ENCODE measurements around the gene CA7. TPM values are rescaled to one million over a fixed set of nuclear protein-coding genes. Genes with fewer than 3 reads are reported as not detected.

Gene CA7
- total and polyA plus RNA-seq, 2 experiments from 2014 or later: 0.65 TPM; not detected in 1

DNA sequence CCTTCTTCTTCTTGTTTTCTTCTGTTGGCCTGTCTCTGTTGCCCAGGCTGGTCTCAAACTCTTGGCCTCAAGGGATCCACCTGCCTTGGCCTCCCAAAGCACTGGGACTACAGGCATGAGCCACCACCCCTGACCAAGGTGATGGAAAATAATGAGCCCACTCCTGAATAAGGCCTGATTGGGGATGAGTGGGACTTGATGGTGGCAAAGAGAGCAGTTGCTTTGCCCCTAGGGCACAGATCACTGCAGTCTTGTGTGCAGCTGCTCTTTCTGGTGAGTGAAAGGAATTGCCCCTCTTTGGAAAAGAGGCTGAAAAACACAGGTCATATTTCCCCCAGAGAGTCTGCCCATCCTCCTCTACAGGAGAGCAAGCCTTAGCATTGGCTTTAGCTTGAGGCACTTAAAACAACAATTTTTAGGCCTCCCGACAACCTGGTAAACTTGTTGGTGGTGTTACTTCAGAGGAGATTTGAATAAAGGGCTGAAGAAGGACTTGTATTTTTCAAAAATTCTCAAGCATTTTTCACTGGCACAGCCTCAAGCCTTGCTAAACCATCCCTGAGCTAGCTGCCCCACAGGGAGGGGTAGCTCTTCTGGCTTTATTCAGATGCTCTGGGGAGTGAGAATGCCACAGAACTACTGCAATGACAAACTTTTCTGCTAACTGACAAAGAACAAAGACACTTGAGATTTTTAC is 30.0 kb downstream of the CA7 start:
- Histone ChIP-seq H4K20me1 (ENCODE audit: insufficient read depth) (no peaks in the 10 kb centered on the region), H3K4me2 (ENCODE audit: unreplicated experiment) (peak overlapping the region; percentile 36), H3K27me3 (replicated peaks; ENCODE audit: insufficient read depth) (no peaks in the 10 kb centered on the region), H2AFZ (peak overlapping the region; percentile 52; the same call in 1 of the 2 replicates), H3K36me3 (ENCODE audit: low read depth) (no peaks in the 10 kb centered on the region), H3K4me3 (no peak overlapping the region), H3F3A (ENCODE audit: insufficient read depth) (peaks cover 22% of the 10 kb centered on the region), H3K9ac (no peak overlapping the region), H3K27ac (peak overlapping the region; percentile 43), H3K79me2 (ENCODE audit: insufficient read depth) (no peaks in the 10 kb centered on the region), H3K4me1 (ENCODE audit: insufficient read depth) (peaks cover 17% of the 10 kb centered on the region), H3K9me2 (ENCODE audit: insufficient read depth) (no peaks in the 10 kb centered on the region), H3K9me3 (ENCODE audit: low read depth) (no peaks in the 10 kb centered on the region)
- in situ Hi-C loops (cut with MboI): loop anchor here (25.0 kb wide), 1 partner anchor 462 kb away; no protein-coding TSS in a partner anchor
- WGBS, 2 experiments (ENCODE audit: low coverage in 1 of 2, low lambda C conversion rate in 2 of 2, missing lambda C conversion rate in 2 of 2): 90 to 95% methylated on average over 1 of the region's 1 CpG
- DNase-seq: peak; percentile 61
- TF ChIP-seq EZH2phosphoT487 (IDR thresholded peaks at IDR 0.05; ENCODE audit: insufficient read depth, low read depth) (no peak), EZH2 (IDR thresholded peaks at IDR 0.05; ENCODE audit: insufficient read depth, poor library complexity, severe bottlenecking) (no peak)

DNA sequence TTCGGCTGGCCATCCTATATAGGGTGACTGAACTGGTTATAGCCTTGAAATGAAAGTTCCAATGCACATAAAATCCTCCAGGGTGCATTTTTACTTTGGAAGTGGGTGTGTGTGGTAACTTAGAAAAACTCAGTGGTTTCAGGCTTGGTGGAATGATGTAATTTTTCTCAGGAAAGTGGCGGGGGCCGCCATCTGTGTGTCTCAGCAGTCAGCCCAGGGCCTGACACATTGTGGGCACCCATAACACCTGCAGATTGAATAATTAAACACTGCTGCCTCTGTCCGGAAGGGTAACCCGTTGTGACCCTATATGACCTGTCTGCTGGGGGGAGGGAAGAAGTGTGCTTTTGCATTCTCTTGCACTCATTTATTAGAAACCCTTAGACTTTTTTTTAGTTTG is 33.9 kb downstream of the CA7 start:
- WGBS, 2 experiments (ENCODE audit: low coverage in 1 of 2, low lambda C conversion rate in 2 of 2, missing lambda C conversion rate in 2 of 2): 54 to 61% methylated on average over 5 of the region's 5 CpGs
- Histone ChIP-seq H3K27ac (no peak overlapping the region), H3K36me3 (ENCODE audit: low read depth) (no peaks in the 10 kb centered on the region), H3K4me1 (ENCODE audit: insufficient read depth) (peaks cover 12% of the 10 kb centered on the region), H3K4me3 (no peak overlapping the region), H3F3A (ENCODE audit: insufficient read depth) (peaks cover 18% of the 10 kb centered on the region), H3K9ac (no peak overlapping the region), H3K4me2 (ENCODE audit: unreplicated experiment) (no peak overlapping the region), H3K79me2 (ENCODE audit: insufficient read depth) (peaks cover 15% of the 10 kb centered on the region), H3K27me3 (replicated peaks; ENCODE audit: insufficient read depth) (no peaks in the 10 kb centered on the region), H3K9me2 (ENCODE audit: insufficient read depth) (no peaks in the 10 kb centered on the region), H2AFZ (no peak overlapping the region), H4K20me1 (ENCODE audit: insufficient read depth) (no peaks in the 10 kb centered on the region), H3K9me3 (ENCODE audit: low read depth) (no peaks in the 10 kb centered on the region)
- in situ Hi-C loops (cut with MboI): no loop called here
- no peak for TF ChIP-seq EZH2 (IDR thresholded peaks at IDR 0.05; ENCODE audit: insufficient read depth, poor library complexity, severe bottlenecking)
- no peak for TF ChIP-seq EZH2phosphoT487 (IDR thresholded peaks at IDR 0.05; ENCODE audit: insufficient read depth, low read depth)
- DNase-seq: peak; percentile 46

GRCh38 chr16:66880288-66881013 is 36.2 kb downstream of the CA7 start, which contains the start of gene PDP2:
TSS of gene PDP2 (plus strand) at chr16:66880515. CDS start at chr16:66884285, 3,770 bp downstream.
- H3F3A ChIP-seq (ENCODE audit: insufficient read depth): peaks cover 8% of the 10 kb centered on the region; the same call in 1 of the 2 replicates
- in situ Hi-C loops (cut with MboI): no loop called here
- no peaks in the 10 kb centered on the region; the same call in 1 of the 2 replicates for H3K4me1 ChIP-seq (ENCODE audit: insufficient read depth)
- no peaks in the 10 kb centered on the region for H3K36me3 ChIP-seq (ENCODE audit: low read depth)
- peak within 1 kb of the TSS; percentile 89 for H3K4me3 ChIP-seq
- H3K9me2 ChIP-seq (ENCODE audit: insufficient read depth): no peaks in the 10 kb centered on the region
- WGBS, 2 experiments (ENCODE audit: low coverage in 1 of 2, low lambda C conversion rate in 2 of 2, missing lambda C conversion rate in 2 of 2): 1 to 2% methylated on average over 42 to 43 of the region's 58 CpGs
- H3K27me3 ChIP-seq (replicated peaks; ENCODE audit: insufficient read depth): no peaks in the 10 kb centered on the region
- H4K20me1 ChIP-seq (ENCODE audit: insufficient read depth): no peaks in the 10 kb centered on the region
- peak; percentile 95 for DNase-seq
- peak within 1 kb of the TSS; percentile 91 for H2AFZ ChIP-seq
- TF ChIP-seq EZH2phosphoT487 (IDR thresholded peaks at IDR 0.05; ENCODE audit: insufficient read depth, low read depth) (no peak), EZH2 (IDR thresholded peaks at IDR 0.05; ENCODE audit: insufficient read depth, poor library complexity, severe bottlenecking) (no peak)
- H3K4me2 ChIP-seq (ENCODE audit: unreplicated experiment): peak within 1 kb of the TSS; percentile 76
- H3K9me3 ChIP-seq (ENCODE audit: low read depth): no peaks in the 10 kb centered on the region
- H3K27ac ChIP-seq: no peak within 1 kb of the TSS
- H3K9ac ChIP-seq: peak within 1 kb of the TSS; percentile 81
- peaks cover 18% of the 10 kb centered on the region for H3K79me2 ChIP-seq (ENCODE audit: insufficient read depth)

- no peak overlapping the region for H3K27ac ChIP-seq
- H3K4me2 ChIP-seq (ENCODE audit: unreplicated experiment): peak overlapping the region; percentile 76
Observed at GRCh38 chr16:66881014-66881417, 36.8 kb downstream of the CA7 start.

More at GRCh38 chr16:66881014-66881417, 36.8 kb downstream of the CA7 start:
- peaks cover 1% of the 10 kb centered on the region for H3K4me1 ChIP-seq (ENCODE audit: insufficient read depth)
- 7 to 9% methylated on average over 23 of the region's 23 CpGs for WGBS, 2 experiments (ENCODE audit: low coverage in 1 of 2, low lambda C conversion rate in 2 of 2, missing lambda C conversion rate in 2 of 2)
- no peaks in the 10 kb centered on the region for H3K27me3 ChIP-seq (replicated peaks; ENCODE audit: insufficient read depth)
- peak; percentile 63 for DNase-seq
- H3K9me2 ChIP-seq (ENCODE audit: insufficient read depth): no peaks in the 10 kb centered on the region
- H2AFZ ChIP-seq: peak overlapping the region; percentile 91
- peaks cover 18% of the 10 kb centered on the region for H3K79me2 ChIP-seq (ENCODE audit: insufficient read depth)
- in situ Hi-C loops (cut with MboI): no loop called here
- TF ChIP-seq EZH2phosphoT487 (IDR thresholded peaks at IDR 0.05; ENCODE audit: insufficient read depth, low read depth) (no peak), EZH2 (IDR thresholded peaks at IDR 0.05; ENCODE audit: insufficient read depth, poor library complexity, severe bottlenecking) (no peak)
- H3K4me3 ChIP-seq: peak overlapping the region; percentile 89
- peak overlapping the region; percentile 81 for H3K9ac ChIP-seq
- no peaks in the 10 kb centered on the region for H3K9me3 ChIP-seq (ENCODE audit: low read depth)
- H3F3A ChIP-seq (ENCODE audit: insufficient read depth): peaks cover 13% of the 10 kb centered on the region
- no peaks in the 10 kb centered on the region for H3K36me3 ChIP-seq (ENCODE audit: low read depth)
- no peaks in the 10 kb centered on the region for H4K20me1 ChIP-seq (ENCODE audit: insufficient read depth)
